GM12878 (cell line): ENCODE data around the gene MST1R. TPM values are rescaled to one million over a fixed set of nuclear protein-coding genes. Genes with fewer than 3 reads are reported as not detected.

Experiments used
- ATAC-seq: fragments of 200-7000 bp; cut with Tn5 transposase; 3 replicates; pipeline ENCODE4 v1.9.1; 2020; ENCODE audit warnings: mild to moderate bottlenecking, moderate library complexity
- BruUV-seq: library from RNA; stranded (reverse); fragments of 400-500 nt; replicated peaks from 2 replicates; lab custom pipeline; 2021; lab: Mats Ljungman, UMichigan
- CTCF ChIA-PET: fragments of 300-600 bp; sonication (Branson Sonifier 250); formaldehyde crosslinking; extraction: SDS; loops from one replicate; lab custom pipeline; 2021; ENCODE audit warnings: inconsistent platforms; lab: Yijun Ruan, JAX
- POLR2A ChIA-PET: fragments of 350-600 bp; formaldehyde crosslinking; extraction: SDS; loops from one replicate; lab custom pipeline; 2021; ENCODE audit warnings: inconsistent platforms; lab: Charles Lee
- RAD21 ChIA-PET: fragments of 300-600 bp; sonication (Branson Sonifier 250); formaldehyde crosslinking; loops from one replicate; lab custom pipeline; 2023; ENCODE audit warnings: antibody characterized with exemption; ENCODE audit not compliant: unreplicated experiment; lab: Charles Lee
- SMC1A ChIA-PET: fragments of 300-600 bp; sonication (Branson Sonifier 250); formaldehyde crosslinking; loops from one replicate; lab custom pipeline; 2023; ENCODE audit not compliant: unreplicated experiment, uncharacterized antibody; lab: Charles Lee
- DNase-seq: peaks from one replicate; pipeline ENCODE4 v3.0.0-alpha.2; 2011; ENCODE audit warnings: low read depth, low spot score
- FAIRE-seq: peaks from 3 replicates; lab custom pipeline; 2011; peaks lifted over from hg19 to GRCh38; lab: Jason Lieb, UNC
- H2AFZ ChIP-seq: 2 replicates; pipeline ENCODE4 v1.6.0; 2011; ENCODE audit warnings: low read depth, low read length, control low read depth; ENCODE audit not compliant: control insufficient read depth
- H3K27ac ChIP-seq: 2 replicates; pipeline ENCODE4 v1.5.1; 2011; ENCODE audit warnings: control low read depth; ENCODE audit not compliant: control insufficient read depth, insufficient read depth
- H3K27me3 ChIP-seq, 2 experiments: replicated peaks in 1 of 2; 2 replicates each; pipeline versions ENCODE4 v1.6.0 to v1.6.1; 2011; ENCODE audit warnings: low read length in 1 of 2; ENCODE audit not compliant: control insufficient read depth in 2 of 2, insufficient read depth in 2 of 2
- H3K36me3 ChIP-seq, 2 experiments: 2 replicates each; pipeline ENCODE4 v1.5.1; 2011; ENCODE audit warnings: low read length in 1 of 2; ENCODE audit not compliant: control insufficient read depth in 2 of 2, insufficient read depth in 2 of 2
- H3K4me1 ChIP-seq: 2 replicates; pipeline ENCODE4 v1.6.1; 2011; ENCODE audit warnings: mild to moderate bottlenecking, low read length, moderate library complexity, mixed read lengths; ENCODE audit not compliant: control insufficient read depth, insufficient read depth
- H3K4me2 ChIP-seq: 2 replicates; pipeline ENCODE4 v1.6.0; 2011; ENCODE audit warnings: control low read depth; ENCODE audit not compliant: control insufficient read depth, insufficient read depth
- H3K4me3 ChIP-seq: fragments of 200-600 bp; sonication (generic); 2 replicates; pipeline ENCODE4 v1.5.1; 2016
- H3K79me2 ChIP-seq: 2 replicates; pipeline ENCODE4 v1.6.0; 2011; ENCODE audit warnings: low read length; ENCODE audit not compliant: control insufficient read depth, insufficient read depth
- H3K9ac ChIP-seq: 2 replicates; pipeline ENCODE4 v1.8.0; 2011; ENCODE audit warnings: low read length, control low read depth, mixed read lengths; ENCODE audit not compliant: control insufficient read depth, insufficient read depth
- H3K9me3 ChIP-seq: replicated peaks from 3 replicates; pipeline ENCODE4 v1.5.1; 2011; ENCODE audit warnings: mild to moderate bottlenecking, low read length; ENCODE audit not compliant: control insufficient read depth, insufficient read depth
- H4K20me1 ChIP-seq: 2 replicates; pipeline ENCODE4 v1.6.0; 2011; ENCODE audit not compliant: control insufficient read depth, insufficient read depth
- ATF7 ChIP-seq: fragments of 450-650 bp; IDR thresholded peaks from 2 replicates; pipeline ENCODE4 v1.6.1; 2016; ENCODE audit warnings: low read depth, mild to moderate bottlenecking
- EED ChIP-seq: sonication (generic); IDR thresholded peaks from 2 replicates; pipeline ENCODE4 v1.6.1; 2016; ENCODE audit warnings: antibody characterized with exemption, low read depth
- GATAD2B ChIP-seq: fragments of 450-650 bp; conservative IDR thresholded peaks from 2 replicates; pipeline ENCODE4 v1.6.1; 2017; ENCODE audit warnings: low read depth, mild to moderate bottlenecking, moderate library complexity
- KLF5 ChIP-seq: fragments of 450-650 bp; IDR thresholded peaks from 2 replicates; pipeline ENCODE4 v1.6.1; 2014; ENCODE audit warnings: mild to moderate bottlenecking; ENCODE audit not compliant: partially characterized antibody
- MXI1 ChIP-seq: fragments of 150-350 bp; IDR thresholded peaks from 2 replicates; pipeline ENCODE4 v1.6.1; 2011; ENCODE audit warnings: low read depth, mild to moderate bottlenecking, inconsistent platforms, low read length, improper control_type of control experiment
- NBN ChIP-seq: fragments of 450-650 bp; IDR thresholded peaks from 2 replicates; pipeline ENCODE4 v1.6.1; 2016
- RFX5 ChIP-seq: IDR thresholded peaks from 2 replicates; pipeline ENCODE4 v1.6.1; 2011; ENCODE audit warnings: low read depth, low read length, improper control_type of control experiment
- SIN3A ChIP-seq: IDR thresholded peaks from 2 replicates; pipeline ENCODE4 v1.6.1; 2012; ENCODE audit warnings: low read depth, low read length, improper control_type of control experiment
- YBX1 ChIP-seq: fragments of 450-650 bp; IDR thresholded peaks from 2 replicates; pipeline ENCODE4 v1.6.1; 2016; ENCODE audit warnings: antibody characterized with exemption
- WGBS: methylation state at CpG from one replicate; pipeline ENCODE4 v1.1.6; 2016; ENCODE audit warnings: low lambda C conversion rate; ENCODE audit not compliant: insufficient replicate concordance, insufficient coverage; ENCODE audit errors: missing lambda C conversion rate; 5-methylcytosine and 5-hydroxymethylcytosine counted together
- in situ Hi-C: fragments of 300-500 bp; cut with MboI; formaldehyde crosslinking; loops from 9 replicates; pipeline ENCODE4 v1.14.3; 2018; ENCODE audit warnings: mixed read lengths
- intact Hi-C: fragments of 100-400 bp; cut with micrococcal nuclease; formaldehyde crosslinking; loops from one replicate; pipeline ENCODE4 v1.14.2; 2022; ENCODE audit not compliant: unreplicated experiment
- polyA plus RNA-seq, 11 experiments: library from polyadenylated mRNA; depleted of rRNA in 4 of 11; unstranded in 6 of 11; stranded (reverse) in 5 of 11; fragments of >200 nt; fragmentation: Nextera tagmentation in 4 of 11; fragmentation: Illumina TruSeq in 1 of 11; extraction: Ambion mirVana in 4 of 11; extraction: Trizol in 1 of 11; gene quantifications; 1 replicate in 1 of 11; 2 replicates in 10 of 11; pipeline versions ENCODE4 v1.2.1 to v1.2.3, GENCODE V29; 2011 to 2016; ENCODE audit warnings: inconsistent platforms in 2 of 11, missing spikeins in 2 of 11, low read depth in 1 of 11
- total RNA-seq, 4 experiments: library from RNA; depleted of rRNA in 3 of 4; stranded (reverse); fragments of >200 nt in 3 of 4; fragmentation: Illumina TruSeq in 1 of 4; extraction: Trizol in 1 of 4; gene quantifications; 2 replicates each; pipeline versions ENCODE4 v1.2.1 to v1.2.3, GENCODE V29; 2013 to 2021
- TF ChIP-seq, protein P1 (sequence below): IDR thresholded peaks from 2 replicates; pipeline ENCODE4 v1.6.1; 2012; ENCODE audit warnings: improper control_type of control experiment, low read depth, low read length; ENCODE audit not compliant: insufficient replicate concordance
- TF ChIP-seq, protein P2 (sequence below): fragments of 450-650 bp; formaldehyde crosslinking; IDR thresholded peaks from 2 replicates; pipeline ENCODE4 v1.4.0; 2020; ENCODE audit warnings: mild to moderate bottlenecking, moderate library complexity
- TF ChIP-seq, protein P3 (sequence below): fragments of 450-650 bp; IDR thresholded peaks from 2 replicates; pipeline ENCODE4 v1.6.1; 2016; ENCODE audit warnings: mild to moderate bottlenecking, moderate library complexity, borderline replicate concordance

Gene MST1R
- total and polyA plus RNA-seq, 10 of the 15 experiments (the other 5 are each of a cell fraction or from before 2014, with no cell fraction given) = 0.40 to 5.6 (median 1.2) TPM

DNA sequence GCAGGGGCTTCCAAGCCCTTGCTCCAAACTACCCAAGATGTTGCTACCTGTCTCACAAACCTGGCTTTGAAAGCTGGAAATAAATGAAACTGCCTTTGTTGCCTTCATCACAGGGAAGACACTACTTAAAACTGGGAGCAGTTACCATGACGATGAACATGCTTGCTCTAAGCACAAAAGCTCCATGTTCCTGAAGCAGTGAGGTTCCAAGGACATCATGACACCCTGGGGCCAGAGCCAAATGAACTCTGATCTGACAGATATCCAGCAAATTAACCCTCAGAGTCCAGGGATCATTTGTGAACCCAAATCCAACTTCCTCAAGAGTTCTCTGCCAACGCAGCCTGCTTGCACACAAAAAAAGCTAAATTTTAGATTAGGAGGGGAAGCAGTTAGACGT, 58.0 kb downstream of the MST1R start:
- H3K27me3 ChIP-seq = no peaks in the 10 kb centered on the region
- WGBS = 100% methylated on average over 3 of the region's 3 CpGs
- ATAC-seq (no peak), DNase-seq (no peak), FAIRE-seq (no peak)
- H3K9me3 ChIP-seq = no peaks in the 10 kb centered on the region
- H3K4me1 ChIP-seq = no peaks in the 10 kb centered on the region
- SMC1A ChIA-PET = interaction anchor here (0.7 to 1.2 kb wide), 2 partner anchors 38 to 60 kb away, joined by 3 read pairs; no protein-coding TSS in a partner anchor
- BruUV-seq = no TSS peak
- H3K9ac ChIP-seq = no peak overlapping the region
- no peaks in the 10 kb centered on the region for H3K79me2 ChIP-seq
- H3K36me3 ChIP-seq = peaks cover 10 to 12% of the 10 kb centered on the region in 2 experiments; a peak in 3 of 4 replicates
- H4K20me1 ChIP-seq = no peaks in the 10 kb centered on the region
- no peak overlapping the region for H3K27ac ChIP-seq
- CTCF ChIA-PET = interaction anchor here (0.5 to 2.8 kb wide), 4 partner anchors 44 to 390 kb away, joined by 3 to 23 read pairs (median 6); partner anchors contain the start of gene INKA1
- H3K4me3 ChIP-seq = no peak overlapping the region
- in situ Hi-C loops (no loop called here), intact Hi-C loops (no loop called here)
- RAD21 ChIA-PET = interaction anchor here (1.1 to 1.9 kb wide), 2 partner anchors 14 to 43 kb away, joined by 3 to 6 read pairs; partner anchors contain the start of gene INKA1
- POLR2A ChIA-PET = no interaction called here
- H3K4me2 ChIP-seq = no peak overlapping the region
- no peak overlapping the region for H2AFZ ChIP-seq
- TF ChIP-seq YBX1 (no peak), RFX5 (no peak), ATF7 (no peak), EED (no peak), SIN3A (no peak), NBN (no peak), KLF5 (no peak), MXI1 (no peak), GATAD2B (no peak)
- TF ChIP-seq, protein P1, sequence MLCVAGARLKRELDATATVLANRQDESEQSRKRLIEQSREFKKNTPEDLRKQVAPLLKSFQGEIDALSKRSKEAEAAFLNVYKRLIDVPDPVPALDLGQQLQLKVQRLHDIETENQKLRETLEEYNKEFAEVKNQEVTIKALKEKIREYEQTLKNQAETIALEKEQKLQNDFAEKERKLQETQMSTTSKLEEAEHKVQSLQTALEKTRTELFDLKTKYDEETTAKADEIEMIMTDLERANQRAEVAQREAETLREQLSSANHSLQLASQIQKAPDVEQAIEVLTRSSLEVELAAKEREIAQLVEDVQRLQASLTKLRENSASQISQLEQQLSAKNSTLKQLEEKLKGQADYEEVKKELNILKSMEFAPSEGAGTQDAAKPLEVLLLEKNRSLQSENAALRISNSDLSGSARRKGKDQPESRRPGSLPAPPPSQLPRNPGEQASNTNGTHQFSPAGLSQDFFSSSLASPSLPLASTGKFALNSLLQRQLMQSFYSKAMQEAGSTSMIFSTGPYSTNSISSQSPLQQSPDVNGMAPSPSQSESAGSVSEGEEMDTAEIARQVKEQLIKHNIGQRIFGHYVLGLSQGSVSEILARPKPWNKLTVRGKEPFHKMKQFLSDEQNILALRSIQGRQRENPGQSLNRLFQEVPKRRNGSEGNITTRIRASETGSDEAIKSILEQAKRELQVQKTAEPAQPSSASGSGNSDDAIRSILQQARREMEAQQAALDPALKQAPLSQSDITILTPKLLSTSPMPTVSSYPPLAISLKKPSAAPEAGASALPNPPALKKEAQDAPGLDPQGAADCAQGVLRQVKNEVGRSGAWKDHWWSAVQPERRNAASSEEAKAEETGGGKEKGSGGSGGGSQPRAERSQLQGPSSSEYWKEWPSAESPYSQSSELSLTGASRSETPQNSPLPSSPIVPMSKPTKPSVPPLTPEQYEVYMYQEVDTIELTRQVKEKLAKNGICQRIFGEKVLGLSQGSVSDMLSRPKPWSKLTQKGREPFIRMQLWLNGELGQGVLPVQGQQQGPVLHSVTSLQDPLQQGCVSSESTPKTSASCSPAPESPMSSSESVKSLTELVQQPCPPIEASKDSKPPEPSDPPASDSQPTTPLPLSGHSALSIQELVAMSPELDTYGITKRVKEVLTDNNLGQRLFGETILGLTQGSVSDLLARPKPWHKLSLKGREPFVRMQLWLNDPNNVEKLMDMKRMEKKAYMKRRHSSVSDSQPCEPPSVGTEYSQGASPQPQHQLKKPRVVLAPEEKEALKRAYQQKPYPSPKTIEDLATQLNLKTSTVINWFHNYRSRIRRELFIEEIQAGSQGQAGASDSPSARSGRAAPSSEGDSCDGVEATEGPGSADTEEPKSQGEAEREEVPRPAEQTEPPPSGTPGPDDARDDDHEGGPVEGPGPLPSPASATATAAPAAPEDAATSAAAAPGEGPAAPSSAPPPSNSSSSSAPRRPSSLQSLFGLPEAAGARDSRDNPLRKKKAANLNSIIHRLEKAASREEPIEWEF = no peak
- TF ChIP-seq, protein P2, sequence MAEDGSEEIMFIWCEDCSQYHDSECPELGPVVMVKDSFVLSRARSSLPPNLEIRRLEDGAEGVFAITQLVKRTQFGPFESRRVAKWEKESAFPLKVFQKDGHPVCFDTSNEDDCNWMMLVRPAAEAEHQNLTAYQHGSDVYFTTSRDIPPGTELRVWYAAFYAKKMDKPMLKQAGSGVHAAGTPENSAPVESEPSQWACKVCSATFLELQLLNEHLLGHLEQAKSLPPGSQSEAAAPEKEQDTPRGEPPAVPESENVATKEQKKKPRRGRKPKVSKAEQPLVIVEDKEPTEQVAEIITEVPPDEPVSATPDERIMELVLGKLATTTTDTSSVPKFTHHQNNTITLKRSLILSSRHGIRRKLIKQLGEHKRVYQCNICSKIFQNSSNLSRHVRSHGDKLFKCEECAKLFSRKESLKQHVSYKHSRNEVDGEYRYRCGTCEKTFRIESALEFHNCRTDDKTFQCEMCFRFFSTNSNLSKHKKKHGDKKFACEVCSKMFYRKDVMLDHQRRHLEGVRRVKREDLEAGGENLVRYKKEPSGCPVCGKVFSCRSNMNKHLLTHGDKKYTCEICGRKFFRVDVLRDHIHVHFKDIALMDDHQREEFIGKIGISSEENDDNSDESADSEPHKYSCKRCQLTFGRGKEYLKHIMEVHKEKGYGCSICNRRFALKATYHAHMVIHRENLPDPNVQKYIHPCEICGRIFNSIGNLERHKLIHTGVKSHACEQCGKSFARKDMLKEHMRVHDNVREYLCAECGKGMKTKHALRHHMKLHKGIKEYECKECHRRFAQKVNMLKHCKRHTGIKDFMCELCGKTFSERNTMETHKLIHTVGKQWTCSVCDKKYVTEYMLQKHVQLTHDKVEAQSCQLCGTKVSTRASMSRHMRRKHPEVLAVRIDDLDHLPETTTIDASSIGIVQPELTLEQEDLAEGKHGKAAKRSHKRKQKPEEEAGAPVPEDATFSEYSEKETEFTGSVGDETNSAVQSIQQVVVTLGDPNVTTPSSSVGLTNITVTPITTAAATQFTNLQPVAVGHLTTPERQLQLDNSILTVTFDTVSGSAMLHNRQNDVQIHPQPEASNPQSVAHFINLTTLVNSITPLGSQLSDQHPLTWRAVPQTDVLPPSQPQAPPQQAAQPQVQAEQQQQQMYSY = no peak
- TF ChIP-seq, protein P3, sequence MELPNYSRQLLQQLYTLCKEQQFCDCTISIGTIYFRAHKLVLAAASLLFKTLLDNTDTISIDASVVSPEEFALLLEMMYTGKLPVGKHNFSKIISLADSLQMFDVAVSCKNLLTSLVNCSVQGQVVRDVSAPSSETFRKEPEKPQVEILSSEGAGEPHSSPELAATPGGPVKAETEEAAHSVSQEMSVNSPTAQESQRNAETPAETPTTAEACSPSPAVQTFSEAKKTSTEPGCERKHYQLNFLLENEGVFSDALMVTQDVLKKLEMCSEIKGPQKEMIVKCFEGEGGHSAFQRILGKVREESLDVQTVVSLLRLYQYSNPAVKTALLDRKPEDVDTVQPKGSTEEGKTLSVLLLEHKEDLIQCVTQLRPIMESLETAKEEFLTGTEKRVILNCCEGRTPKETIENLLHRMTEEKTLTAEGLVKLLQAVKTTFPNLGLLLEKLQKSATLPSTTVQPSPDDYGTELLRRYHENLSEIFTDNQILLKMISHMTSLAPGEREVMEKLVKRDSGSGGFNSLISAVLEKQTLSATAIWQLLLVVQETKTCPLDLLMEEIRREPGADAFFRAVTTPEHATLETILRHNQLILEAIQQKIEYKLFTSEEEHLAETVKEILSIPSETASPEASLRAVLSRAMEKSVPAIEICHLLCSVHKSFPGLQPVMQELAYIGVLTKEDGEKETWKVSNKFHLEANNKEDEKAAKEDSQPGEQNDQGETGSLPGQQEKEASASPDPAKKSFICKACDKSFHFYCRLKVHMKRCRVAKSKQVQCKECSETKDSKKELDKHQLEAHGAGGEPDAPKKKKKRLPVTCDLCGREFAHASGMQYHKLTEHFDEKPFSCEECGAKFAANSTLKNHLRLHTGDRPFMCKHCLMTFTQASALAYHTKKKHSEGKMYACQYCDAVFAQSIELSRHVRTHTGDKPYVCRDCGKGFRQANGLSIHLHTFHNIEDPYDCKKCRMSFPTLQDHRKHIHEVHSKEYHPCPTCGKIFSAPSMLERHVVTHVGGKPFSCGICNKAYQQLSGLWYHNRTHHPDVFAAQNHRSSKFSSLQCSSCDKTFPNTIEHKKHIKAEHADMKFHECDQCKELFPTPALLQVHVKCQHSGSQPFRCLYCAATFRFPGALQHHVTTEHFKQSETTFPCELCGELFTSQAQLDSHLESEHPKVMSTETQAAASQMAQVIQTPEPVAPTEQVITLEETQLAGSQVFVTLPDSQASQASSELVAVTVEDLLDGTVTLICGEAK = no peak
